ENCODE data around the gene MFRP.
"Not testable (repeated sequence)": the region's sequence is repeated elsewhere in the genome, so short reads cannot be mapped to it uniquely, and the experiment has no call there.

Gene MFRP

GRCh38 chr11:119346605-119347004 lies at the start of gene MFRP:
MFRP (minus strand) TSS chr11:119346705; CDS start chr11:119346513, 192 bp downstream.
- DNase-seq: no peak

GRCh38 chr11:119391275-119391674 lies 44.8 kb upstream of the MFRP start:
- no peak for DNase-seq

- no peak for DNase-seq
Measured at GRCh38 chr11:119389611-119390254, 43.2 kb upstream of the MFRP start.

- DNase-seq: no peak
Measured at GRCh38 chr11:119388103-119388502, 41.6 kb upstream of the MFRP start.

- DNase-seq: no peak
Measured at GRCh38 chr11:119384332-119384731, 37.8 kb upstream of the MFRP start.

- not testable (repeated sequence) for DNase-seq
Measured at GRCh38 chr11:119382513-119382912, 36.0 kb upstream of the MFRP start.

GRCh38 chr11:119382101-119382500 lies 35.6 kb upstream of the MFRP start:
- no peak for DNase-seq

GRCh38 chr11:119381181-119381988 lies 34.9 kb upstream of the MFRP start, which contains the start of gene USP2:
USP2 (minus strand) TSS chr11:119381690; CDS start chr11:119373480, 8,210 bp downstream.
- DNase-seq: peak; percentile 97

GRCh38 chr11:119380827-119381180 lies 34.3 kb upstream of the MFRP start:
- no peak for DNase-seq

GRCh38 chr11:119380160-119380826 lies 33.8 kb upstream of the MFRP start:
- DNase-seq: no peak

GRCh38 chr11:119378851-119379465 lies 32.5 kb upstream of the MFRP start:
- DNase-seq: no peak

GRCh38 chr11:119377961-119378667 lies 31.6 kb upstream of the MFRP start:
- DNase-seq: no peak

GRCh38 chr11:119377112-119377901 lies 30.8 kb upstream of the MFRP start:
- DNase-seq: no peak

GRCh38 chr11:119376197-119376847 lies 29.8 kb upstream of the MFRP start:
- DNase-seq: no peak

GRCh38 chr11:119375337-119376196 lies 29.1 kb upstream of the MFRP start:
- DNase-seq: no peak

GRCh38 chr11:119374632-119375336 lies 28.3 kb upstream of the MFRP start:
- DNase-seq: no peak

GRCh38 chr11:119373921-119374631 lies 27.6 kb upstream of the MFRP start:
- DNase-seq: peak; percentile 39

GRCh38 chr11:119373059-119373920 lies 26.8 kb upstream of the MFRP start:
- no peak for DNase-seq
